ENCODE data around the gene BTAF1.

Gene BTAF1

GRCh38 chr10:92005978-92006377 is 82.4 kb downstream of the BTAF1 start:
- H3K18ac ChIP-seq (ENCODE audit: low read depth in 1 of 2, low read length in 2 of 2): no peak overlapping the region
- H3K27ac ChIP-seq (ENCODE audit: low read length, poor library complexity, severe bottlenecking): no peak overlapping the region
- H3K23ac ChIP-seq (ENCODE audit: low read length in 2 of 2): no peak overlapping the region
- H3K79me1 ChIP-seq (replicated peaks; ENCODE audit: low read length, poor library complexity, severe bottlenecking): peaks cover 10% of the 10 kb centered on the region
- H2BK5ac ChIP-seq (ENCODE audit: low read depth, low read length, poor library complexity, severe bottlenecking): no peak overlapping the region
- no peak overlapping the region for H2BK12ac ChIP-seq (ENCODE audit: low read length in 2 of 2)
- no peak overlapping the region for H4K91ac ChIP-seq (ENCODE audit: low read length)
- H4K8ac ChIP-seq (ENCODE audit: low read length): no peak overlapping the region
- no peak overlapping the region for H2BK15ac ChIP-seq (ENCODE audit: low read depth, poor library complexity, severe bottlenecking)
- H3K36me3 ChIP-seq (ENCODE audit: control insufficient read depth in 1 of 2, insufficient read depth in 2 of 2, low read depth in 1 of 2, low read length in 2 of 2): peaks cover 14 to 81% of the 10 kb centered on the region in 2 experiments
- H3K4me2 ChIP-seq (ENCODE audit: low read length, poor library complexity, severe bottlenecking): no peak overlapping the region
- H2AFZ ChIP-seq (ENCODE audit: low read depth, low read length): no peak overlapping the region
- no peaks in the 10 kb centered on the region for H3K4me1 ChIP-seq (ENCODE audit: control insufficient read depth, insufficient read depth, low read depth, low read length)
- H3K4me3 ChIP-seq (ENCODE audit: insufficient read depth in 1 of 2, low read depth in 1 of 2, low read length in 2 of 2): no peak overlapping the region
- H2AK5ac ChIP-seq (ENCODE audit: low read length, severe bottlenecking): no peak overlapping the region
- 100% methylated on average over 1 of the region's 1 CpG for WGBS
- no peak overlapping the region for H2BK120ac ChIP-seq (ENCODE audit: low read depth, low read length)
- H3K27me3 ChIP-seq (ENCODE audit: control insufficient read depth in 1 of 2, insufficient read depth in 1 of 2, low read length in 2 of 2): no peaks in the 10 kb centered on the region
- H3K14ac ChIP-seq (ENCODE audit: low read length in 2 of 2): no peak overlapping the region
- no peak overlapping the region for H3K4ac ChIP-seq (ENCODE audit: low read depth in 1 of 2, low read length in 2 of 2)
- no peak overlapping the region for H3K9ac ChIP-seq (ENCODE audit: low read length)
- H3K9me3 ChIP-seq (ENCODE audit: control insufficient read depth, low read length): peaks cover 3% of the 10 kb centered on the region
- no peak for DNase-seq

- no peaks in the 10 kb centered on the region for H3K4me1 ChIP-seq (ENCODE audit: control insufficient read depth, insufficient read depth, low read depth, low read length)
- H2BK12ac ChIP-seq (ENCODE audit: low read length in 2 of 2): no peak overlapping the region
- H3K4ac ChIP-seq (ENCODE audit: low read depth in 1 of 2, low read length in 2 of 2): no peak overlapping the region
- H2BK5ac ChIP-seq (ENCODE audit: low read depth, low read length, poor library complexity, severe bottlenecking): no peak overlapping the region
- no peak overlapping the region for H3K14ac ChIP-seq (ENCODE audit: low read length in 2 of 2)
- H3K4me2 ChIP-seq (ENCODE audit: low read length, poor library complexity, severe bottlenecking): no peak overlapping the region
- no peak overlapping the region for H2AK5ac ChIP-seq (ENCODE audit: low read length, severe bottlenecking)
- no peak overlapping the region for H3K27ac ChIP-seq (ENCODE audit: low read length, poor library complexity, severe bottlenecking)
- no peak overlapping the region for H2BK120ac ChIP-seq (ENCODE audit: low read depth, low read length)
- no peaks in the 10 kb centered on the region for H3K9me3 ChIP-seq (ENCODE audit: control insufficient read depth, low read length)
- H4K91ac ChIP-seq (ENCODE audit: low read length): no peak overlapping the region
- no peak overlapping the region for H2AFZ ChIP-seq (ENCODE audit: low read depth, low read length)
- no peak overlapping the region for H2BK15ac ChIP-seq (ENCODE audit: low read depth, poor library complexity, severe bottlenecking)
- WGBS: 100% methylated on average over 1 of the region's 1 CpG
- H3K4me3 ChIP-seq (ENCODE audit: insufficient read depth in 1 of 2, low read depth in 1 of 2, low read length in 2 of 2): no peak overlapping the region
- H3K79me1 ChIP-seq (replicated peaks; ENCODE audit: low read length, poor library complexity, severe bottlenecking): peaks cover 8% of the 10 kb centered on the region
- H3K36me3 ChIP-seq (ENCODE audit: control insufficient read depth in 1 of 2, insufficient read depth in 2 of 2, low read depth in 1 of 2, low read length in 2 of 2): peaks cover 13 to 73% of the 10 kb centered on the region in 2 experiments
- no peak for DNase-seq
- H4K8ac ChIP-seq (ENCODE audit: low read length): no peak overlapping the region
- H3K27me3 ChIP-seq (ENCODE audit: control insufficient read depth in 1 of 2, insufficient read depth in 1 of 2, low read length in 2 of 2): no peaks in the 10 kb centered on the region
- H3K18ac ChIP-seq (ENCODE audit: low read depth in 1 of 2, low read length in 2 of 2): no peak overlapping the region
- H3K9ac ChIP-seq (ENCODE audit: low read length): no peak overlapping the region
- H3K23ac ChIP-seq (ENCODE audit: low read length in 2 of 2): no peak overlapping the region
These were observed 85.9 kb downstream of the BTAF1 start for GRCh38 chr10:92009445-92009844.

GRCh38 chr10:92010047-92010735 is 86.6 kb downstream of the BTAF1 start:
- Histone ChIP-seq H3K4me1 (ENCODE audit: control insufficient read depth, insufficient read depth, low read depth, low read length) (no peaks in the 10 kb centered on the region), H3K4me2 (ENCODE audit: low read length, poor library complexity, severe bottlenecking) (no peak overlapping the region), H3K27ac (ENCODE audit: low read length, poor library complexity, severe bottlenecking) (no peak overlapping the region), H3K27me3 (ENCODE audit: control insufficient read depth in 1 of 2, insufficient read depth in 1 of 2, low read length in 2 of 2) (no peaks in the 10 kb centered on the region), H3K18ac (ENCODE audit: low read depth in 1 of 2, low read length in 2 of 2) (no peak overlapping the region), H3K4me3 (ENCODE audit: insufficient read depth in 1 of 2, low read depth in 1 of 2, low read length in 2 of 2) (no peak overlapping the region), H2BK120ac (ENCODE audit: low read depth, low read length) (no peak overlapping the region), H2AK5ac (ENCODE audit: low read length, severe bottlenecking) (no peak overlapping the region), H3K36me3 (ENCODE audit: control insufficient read depth in 1 of 2, insufficient read depth in 2 of 2, low read depth in 1 of 2, low read length in 2 of 2) (peaks cover 13 to 74% of the 10 kb centered on the region in 2 experiments), H3K9me3 (ENCODE audit: control insufficient read depth, low read length) (no peaks in the 10 kb centered on the region), H2AFZ (ENCODE audit: low read depth, low read length) (no peak overlapping the region), H4K8ac (ENCODE audit: low read length) (no peak overlapping the region), H2BK15ac (ENCODE audit: low read depth, poor library complexity, severe bottlenecking) (no peak overlapping the region), H3K4ac (ENCODE audit: low read depth in 1 of 2, low read length in 2 of 2) (no peak overlapping the region), H2BK12ac (ENCODE audit: low read length in 2 of 2) (no peak overlapping the region), H3K9ac (ENCODE audit: low read length) (no peak overlapping the region), H2BK5ac (ENCODE audit: low read depth, low read length, poor library complexity, severe bottlenecking) (no peak overlapping the region), H4K91ac (ENCODE audit: low read length) (no peak overlapping the region), H3K14ac (ENCODE audit: low read length in 2 of 2) (no peak overlapping the region), H3K23ac (ENCODE audit: low read length in 2 of 2) (no peak overlapping the region), H3K79me1 (replicated peaks; ENCODE audit: low read length, poor library complexity, severe bottlenecking) (peaks cover 6% of the 10 kb centered on the region)
- no peak for DNase-seq

- WGBS: 44% methylated on average over 1 of the region's 2 CpGs
- no peak overlapping the region for H4K8ac ChIP-seq (ENCODE audit: low read length)
- no peak overlapping the region for H3K14ac ChIP-seq (ENCODE audit: low read length in 2 of 2)
- no peak overlapping the region for H2BK5ac ChIP-seq (ENCODE audit: low read depth, low read length, poor library complexity, severe bottlenecking)
- H3K4me1 ChIP-seq (ENCODE audit: control insufficient read depth, insufficient read depth, low read depth, low read length): no peaks in the 10 kb centered on the region
- H3K4ac ChIP-seq (ENCODE audit: low read depth in 1 of 2, low read length in 2 of 2): no peak overlapping the region
- H3K27ac ChIP-seq (ENCODE audit: low read length, poor library complexity, severe bottlenecking): no peak overlapping the region
- H3K23ac ChIP-seq (ENCODE audit: low read length in 2 of 2): no peak overlapping the region
- H2BK15ac ChIP-seq (ENCODE audit: low read depth, poor library complexity, severe bottlenecking): no peak overlapping the region
- H3K36me3 ChIP-seq (ENCODE audit: control insufficient read depth in 1 of 2, insufficient read depth in 2 of 2, low read depth in 1 of 2, low read length in 2 of 2): peaks cover 13 to 73% of the 10 kb centered on the region in 2 experiments
- peak; percentile 59 for DNase-seq
- H4K91ac ChIP-seq (ENCODE audit: low read length): no peak overlapping the region
- H3K18ac ChIP-seq (ENCODE audit: low read depth in 1 of 2, low read length in 2 of 2): no peak overlapping the region
- H2AFZ ChIP-seq (ENCODE audit: low read depth, low read length): no peak overlapping the region
- H3K9ac ChIP-seq (ENCODE audit: low read length): no peak overlapping the region
- H3K4me3 ChIP-seq (ENCODE audit: insufficient read depth in 1 of 2, low read depth in 1 of 2, low read length in 2 of 2): no peak overlapping the region
- H2AK5ac ChIP-seq (ENCODE audit: low read length, severe bottlenecking): no peak overlapping the region
- H2BK120ac ChIP-seq (ENCODE audit: low read depth, low read length): no peak overlapping the region
- H2BK12ac ChIP-seq (ENCODE audit: low read length in 2 of 2): no peak overlapping the region
- no peaks in the 10 kb centered on the region for H3K27me3 ChIP-seq (ENCODE audit: control insufficient read depth in 1 of 2, insufficient read depth in 1 of 2, low read length in 2 of 2)
- no peak overlapping the region for H3K4me2 ChIP-seq (ENCODE audit: low read length, poor library complexity, severe bottlenecking)
- H3K9me3 ChIP-seq (ENCODE audit: control insufficient read depth, low read length): no peaks in the 10 kb centered on the region
- peaks cover 5% of the 10 kb centered on the region for H3K79me1 ChIP-seq (replicated peaks; ENCODE audit: low read length, poor library complexity, severe bottlenecking)
These were observed 88.1 kb downstream of the BTAF1 start for GRCh38 chr10:92011560-92012214.
